IPS DF 6.9 (cell line): ENCODE data around the gene GLA.

ENCODE experiments used
- DNase-seq: peaks from one replicate; pipeline ENCODE4 v3.0.0-alpha.2; 2013; ENCODE audit warnings: low read depth, low spot score
- H3K27ac ChIP-seq: one replicate; pipeline ENCODE4 v1.5.1; 2013; ENCODE audit warnings: low read length, control low read depth
- H3K27me3 ChIP-seq: 2 replicates; pipeline ENCODE4 v1.6.1; 2013; ENCODE audit warnings: mild to moderate bottlenecking, low read length; ENCODE audit not compliant: control insufficient read depth, insufficient read depth
- H3K36me3 ChIP-seq: 2 replicates; pipeline ENCODE4 v1.6.1; 2013; ENCODE audit warnings: low read length; ENCODE audit not compliant: control insufficient read depth, insufficient read depth
- H3K4me1 ChIP-seq: 2 replicates; pipeline ENCODE4 v1.6.1; 2013; ENCODE audit warnings: low read length; ENCODE audit not compliant: control insufficient read depth, insufficient read depth
- H3K4me3 ChIP-seq: 2 replicates; pipeline ENCODE4 v1.5.1; 2013; ENCODE audit warnings: mild to moderate bottlenecking, low read length
- H3K9me3 ChIP-seq: 2 replicates; pipeline ENCODE4 v1.6.1; 2013; ENCODE audit warnings: low read length, inconsistent platforms; ENCODE audit not compliant: control insufficient read depth, insufficient read depth
- WGBS: extraction: QIAGEN DNeasy Blood & Tissue Kit; methylation state at CpG from one replicate; pipeline ENCODE4 v1.1.7; 2013; ENCODE audit warnings: mixed read lengths, missing lambda C conversion rate; ENCODE audit not compliant: insufficient read length, insufficient coverage; 5-methylcytosine and 5-hydroxymethylcytosine counted together

The GLA gene

DNA sequence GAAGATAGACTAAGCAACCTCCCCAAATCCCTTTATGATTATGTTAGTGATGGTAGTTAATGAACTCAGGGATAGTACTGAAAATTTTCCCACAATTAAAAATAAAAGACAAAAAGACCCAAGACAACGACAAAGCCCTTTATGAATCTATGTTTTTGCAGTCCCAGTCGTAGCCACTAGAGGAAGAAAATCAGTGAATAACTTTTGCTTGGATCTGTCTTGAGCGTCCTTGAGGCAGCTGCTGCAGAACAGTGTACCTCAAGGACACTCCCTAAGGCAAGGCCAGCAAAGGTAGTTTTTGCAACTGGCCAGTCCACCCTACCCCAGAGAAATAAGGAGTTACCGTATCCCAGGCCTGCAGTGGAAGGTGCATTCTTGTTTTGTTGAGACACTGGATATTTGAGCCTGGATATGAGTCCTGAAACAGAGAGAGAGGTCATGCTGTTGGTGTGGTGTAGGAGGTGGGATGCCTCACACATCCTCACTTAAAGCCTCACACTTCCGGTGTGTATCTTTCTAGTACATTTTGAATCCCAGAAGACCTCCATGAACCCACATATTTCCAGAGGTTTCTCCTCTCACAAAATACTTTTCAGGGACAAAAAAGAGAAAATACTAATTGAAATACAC is 50.4 kb downstream of the GLA start:
- WGBS, result no CpG with 5 or more reads among the region's 5 CpGs
- Histone ChIP-seq H3K4me3 (no peak overlapping the region), H3K27me3 (no peaks in the 10 kb centered on the region), H3K36me3 (no peaks in the 10 kb centered on the region), H3K9me3 (no peaks in the 10 kb centered on the region), H3K27ac (no peak overlapping the region), H3K4me1 (no peaks in the 10 kb centered on the region)
- no peak for DNase-seq

- Histone ChIP-seq H3K4me3 (peak overlapping the region; percentile 22; the same call in 1 of the 2 replicates), H3K4me1 (no peaks in the 10 kb centered on the region), H3K36me3 (no peaks in the 10 kb centered on the region), H3K27ac (no peak overlapping the region), H3K9me3 (no peaks in the 10 kb centered on the region), H3K27me3 (no peaks in the 10 kb centered on the region)
- no peak for DNase-seq
- WGBS, result no CpG with 5 or more reads among the region's 4 CpGs
Observed at GRCh38 chrX:101349193-101349562, 58.5 kb downstream of the GLA start.

DNA sequence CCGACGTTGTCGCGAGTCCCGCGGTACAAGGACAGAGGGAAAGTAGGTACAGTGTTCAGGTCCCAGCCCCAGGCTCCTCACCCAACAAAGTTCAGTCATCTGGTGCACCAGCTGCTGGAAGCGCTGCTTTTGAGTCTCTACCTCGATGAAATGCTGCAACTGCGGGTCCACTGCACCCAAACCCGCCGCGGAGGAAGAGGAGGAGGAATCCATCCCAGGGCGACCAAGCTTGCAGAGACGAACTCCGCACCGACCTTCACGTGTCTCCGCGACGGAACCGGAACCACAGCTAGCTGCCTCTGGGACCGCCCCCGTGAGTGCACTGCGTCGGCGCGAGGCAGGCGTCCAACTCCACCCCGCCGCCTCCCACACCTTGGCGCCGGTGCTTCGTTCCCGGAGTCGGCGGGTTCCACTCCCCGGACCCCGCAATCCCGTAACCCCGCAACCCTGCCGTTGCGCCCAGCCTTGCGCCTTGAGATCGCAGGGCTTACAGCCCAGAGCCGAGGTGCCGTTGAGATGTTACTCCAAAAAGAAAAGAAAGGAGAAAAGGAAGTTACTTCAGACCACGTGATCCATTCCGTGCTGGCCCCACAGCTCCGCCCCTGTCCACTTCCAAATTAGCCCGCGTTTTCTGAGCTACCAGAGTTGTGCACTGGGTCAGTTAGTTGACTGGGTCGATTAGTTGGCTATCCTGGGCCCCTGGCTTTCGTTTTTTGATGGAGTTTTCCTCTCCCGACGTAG is 59.1 kb downstream of the GLA start, which contains the start of gene TIMM8A:
Gene TIMM8A (minus strand): TSS at position 291 of the 741 bp plus-strand sequence. CDS start 78 bp downstream, at position 213.
- Histone ChIP-seq H3K27me3 (no peaks in the 10 kb centered on the region), H3K4me1 (no peaks in the 10 kb centered on the region), H3K36me3 (no peaks in the 10 kb centered on the region), H3K27ac (no peak within 1 kb of the TSS), H3K4me3 (peak within 1 kb of the TSS; percentile 87; the same call in 1 of the 2 replicates), H3K9me3 (no peaks in the 10 kb centered on the region)
- DNase-seq, result peak; percentile 39
- WGBS, result no CpG with 5 or more reads among the region's 55 CpGs

GRCh38 chrX:101347859-101348451 is 59.8 kb downstream of the GLA start:
- no peak for DNase-seq
- Histone ChIP-seq H3K4me3 (peak overlapping the region; percentile 87; the same call in 1 of the 2 replicates), H3K36me3 (no peaks in the 10 kb centered on the region), H3K27ac (no peak overlapping the region), H3K27me3 (no peaks in the 10 kb centered on the region), H3K4me1 (no peaks in the 10 kb centered on the region), H3K9me3 (no peaks in the 10 kb centered on the region)
- no CpG with 5 or more reads among the region's 14 CpGs for WGBS
